HepG2 (cell line): Measurements from ENCODE around the gene GLCE. TPM values are rescaled to one million over a fixed set of nuclear protein-coding genes. Genes with fewer than 3 reads are reported as not detected.

Source experiments
- ATAC-seq: fragments of 200-7000 bp; cut with Tn5 transposase; 3 replicates; pipeline ENCODE4 v1.9.1; 2020; ENCODE audit warnings: mild to moderate bottlenecking, moderate library complexity
- BruUV-seq: library from RNA; stranded (reverse); fragments of 400-500 nt; replicated peaks from 2 replicates; lab custom pipeline; 2021; lab: Mats Ljungman, UMichigan
- CTCF ChIA-PET: fragments of 300-600 bp; formaldehyde crosslinking; extraction: SDS; loops from one replicate; lab custom pipeline; 2021; ENCODE audit warnings: low total read pairs, inconsistent platforms, low intra/inter-chr PET ratio; lab: Yijun Ruan, JAX
- POLR2A ChIA-PET: fragments of 350-600 bp; sonication (Branson Sonifier 250); formaldehyde crosslinking; loops from one replicate; lab custom pipeline; 2020; ENCODE audit warnings: antibody characterized with exemption, inconsistent platforms; lab: Yijun Ruan, JAX
- DNase-seq: peaks from one replicate; pipeline ENCODE4 v3.0.0-alpha.2; 2015; ENCODE audit warnings: low spot score
- FAIRE-seq: peaks from 3 replicates; lab custom pipeline; 2011; peaks lifted over from hg19 to GRCh38; lab: Jason Lieb, UNC
- H2AFZ ChIP-seq: one replicate; pipeline ENCODE4 v1.6.1; 2011; ENCODE audit warnings: low read length, inconsistent platforms
- H3K27ac ChIP-seq: fragments of 300-600 bp; 3 replicates; pipeline ENCODE4 v1.8.0; 2011; ENCODE audit warnings: mixed run types, mild to moderate bottlenecking, mixed read lengths, low read length, inconsistent platforms; ENCODE audit not compliant: insufficient read depth; ENCODE audit errors: extremely low read length
- H3K27me3 ChIP-seq, 2 experiments: fragments of 200-600 bp in 1 of 2; 2 replicates in 1 of 2; 3 replicates in 1 of 2; pipeline versions ENCODE4 v1.6.0 to v1.8.0; 2011; ENCODE audit warnings: low read length in 2 of 2, mild to moderate bottlenecking in 2 of 2, moderate library complexity in 2 of 2, inconsistent platforms in 1 of 2; ENCODE audit not compliant: insufficient read depth in 2 of 2, control insufficient read depth in 1 of 2
- H3K36me3 ChIP-seq, 2 experiments: fragments of 200-600 bp in 1 of 2; replicated peaks in 1 of 2; 2 replicates in 1 of 2; 3 replicates in 1 of 2; pipeline versions ENCODE4 v1.5.1 to v1.8.0; 2011; ENCODE audit warnings: low read length in 2 of 2, inconsistent platforms in 1 of 2; ENCODE audit not compliant: insufficient read depth in 2 of 2, control insufficient read depth in 1 of 2
- H3K4me1 ChIP-seq: 2 replicates; pipeline ENCODE4 v1.5.1; 2012; ENCODE audit warnings: low read length, inconsistent platforms; ENCODE audit not compliant: insufficient read depth
- H3K4me2 ChIP-seq: 2 replicates; pipeline ENCODE4 v1.6.0; 2011; ENCODE audit warnings: low read depth, low read length, inconsistent platforms
- H3K4me3 ChIP-seq, 3 experiments: fragments of 200-600 bp in 1 of 3; sonication (generic), shearing (Covaris generic) in 1 of 3; replicated peaks in 1 of 3; 2 replicates each; pipeline ENCODE4 v1.5.1; 2011 to 2016; ENCODE audit warnings: low read length in 3 of 3, inconsistent platforms in 2 of 3, low read depth in 2 of 3, mild to moderate bottlenecking in 2 of 3, control low read depth in 1 of 3, mixed read lengths in 1 of 3; ENCODE audit not compliant: insufficient read depth in 1 of 3
- H3K79me2 ChIP-seq: one replicate; pipeline ENCODE4 v1.6.1; 2011; ENCODE audit warnings: low read length, inconsistent platforms; ENCODE audit not compliant: insufficient read depth
- H3K9ac ChIP-seq: 2 replicates; pipeline ENCODE4 v1.6.0; 2011; ENCODE audit warnings: mild to moderate bottlenecking, low read depth, low read length, inconsistent platforms; ENCODE audit not compliant: insufficient read depth
- H3K9me3 ChIP-seq: 2 replicates; pipeline ENCODE4 v1.5.1; 2012; ENCODE audit warnings: mild to moderate bottlenecking, low read length
- H4K20me1 ChIP-seq: 2 replicates; pipeline ENCODE4 v1.6.0; 2011; ENCODE audit warnings: inconsistent platforms, mild to moderate bottlenecking, low read length, moderate library complexity; ENCODE audit not compliant: insufficient read depth
- FOXA3 ChIP-seq: IDR thresholded peaks from 2 replicates; pipeline ENCODE4 v1.6.1; 2016; ENCODE audit warnings: missing genetic modification reagents, missing compliant biosample characterization
- GATAD2A ChIP-seq: IDR thresholded peaks from 2 replicates; pipeline ENCODE4 v1.6.1; 2016
- HOXA3 ChIP-seq: sonication (generic); formaldehyde crosslinking; IDR thresholded peaks from 2 replicates; pipeline ENCODE4 v1.5.0; 2020; ENCODE audit warnings: missing genetic modification reagents
- KDM2A ChIP-seq: sonication (generic); formaldehyde crosslinking; IDR thresholded peaks from 2 replicates; pipeline ENCODE4 v1.4.0; 2020; ENCODE audit warnings: low read depth, missing genetic modification reagents, borderline replicate concordance
- NBN ChIP-seq: fragments of 450-650 bp; conservative IDR thresholded peaks from 2 replicates; pipeline ENCODE4 v1.6.1; 2017
- NFE2 ChIP-seq: sonication (generic); formaldehyde crosslinking; IDR thresholded peaks from 2 replicates; pipeline ENCODE4 v1.4.0; 2020; ENCODE audit warnings: missing genetic modification reagents
- PLSCR1 ChIP-seq: sonication (generic); formaldehyde crosslinking; IDR thresholded peaks from 2 replicates; pipeline ENCODE4 v1.5.0; 2020; ENCODE audit warnings: missing genetic modification reagents, mild to moderate bottlenecking, borderline replicate concordance
- RXRB ChIP-seq: IDR thresholded peaks from 2 replicates; pipeline ENCODE4 v1.6.1; 2016; ENCODE audit warnings: borderline replicate concordance, missing genetic modification reagents, missing compliant biosample characterization
- SNAPC5 ChIP-seq: sonication (generic); formaldehyde crosslinking; IDR thresholded peaks from 2 replicates; pipeline ENCODE4 v1.8.1; 2023; ENCODE audit warnings: mild to moderate bottlenecking, missing genetic modification reagents, borderline replicate concordance
- ZNF12 ChIP-seq: sonication (generic); formaldehyde crosslinking; IDR thresholded peaks from 2 replicates; pipeline ENCODE4 v1.5.0; 2020; ENCODE audit warnings: missing genetic modification reagents
- ZNF280D ChIP-seq: sonication (generic); formaldehyde crosslinking; IDR thresholded peaks from 2 replicates; pipeline ENCODE4 v1.5.1; 2020; ENCODE audit warnings: mild to moderate bottlenecking, missing genetic modification reagents
- ZNF33A ChIP-seq: sonication (generic); formaldehyde crosslinking; IDR thresholded peaks from 2 replicates; pipeline ENCODE4 v1.5.1; 2020; ENCODE audit warnings: missing genetic modification reagents, mild to moderate bottlenecking, moderate library complexity, borderline replicate concordance
- ZNF451 ChIP-seq: sonication (generic); formaldehyde crosslinking; IDR thresholded peaks from 2 replicates; pipeline ENCODE4 v1.5.0; 2020; ENCODE audit warnings: mild to moderate bottlenecking, missing genetic modification reagents
- ZNF816 ChIP-seq: sonication (generic); formaldehyde crosslinking; IDR thresholded peaks from 2 replicates; pipeline ENCODE4 v1.8.0; 2022; ENCODE audit warnings: missing genetic modification reagents, mild to moderate bottlenecking, borderline replicate concordance
- WGBS: methylation state at CpG from one replicate; pipeline ENCODE4 v1.1.6; 2017; ENCODE audit warnings: low lambda C conversion rate; 5-methylcytosine and 5-hydroxymethylcytosine counted together
- in situ Hi-C: cut with HindIII; loops from 2 replicates; pipeline ENCODE4 v1.10.0; 2017; ENCODE audit warnings: low pct_unique_long_range_greater_than_20kb; ENCODE audit not compliant: extremely low pct_ligation_motif_present
- intact Hi-C: fragments of 100-400 bp; cut with micrococcal nuclease; formaldehyde crosslinking; loops from one replicate; pipeline ENCODE4 v1.10.0; 2022; ENCODE audit not compliant: unreplicated experiment
- polyA plus RNA-seq, 8 experiments: library from polyadenylated mRNA; depleted of rRNA in 3 of 8; stranded (reverse) in 7 of 8; unstranded in 1 of 8; fragments of >200 nt; fragmentation: Illumina TruSeq in 4 of 8; extraction: Trizol in 4 of 8; gene quantifications; 2 replicates each; pipeline versions ENCODE4 v1.2.1 to v1.2.3, GENCODE V29; 2011 to 2016; ENCODE audit warnings: low read depth in 4 of 8, missing spikeins in 1 of 8, mixed read lengths in 1 of 8; ENCODE audit not compliant: insufficient read depth in 1 of 8
- total RNA-seq, 5 experiments: library from RNA; depleted of rRNA; stranded (reverse); fragments of >200 nt; fragmentation: Illumina TruSeq; extraction: Trizol; gene quantifications; 2 replicates each; pipeline ENCODE4 v1.2.3, GENCODE V29; 2016; ENCODE audit warnings: low read depth in 1 of 5

GLCE gene
- total and polyA plus RNA-seq, 2 of the 13 experiments (the other 11 are each of a cell fraction or from before 2014, with no cell fraction given) = 12.9 to 23.4 TPM

GRCh38 chr15:69127306-69127705, 33.1 kb upstream of the GLCE start:
- H3K9ac ChIP-seq = no peak overlapping the region
- no TSS peak for BruUV-seq
- H4K20me1 ChIP-seq = no peaks in the 10 kb centered on the region
- no peaks in the 10 kb centered on the region for H3K9me3 ChIP-seq
- in situ Hi-C loops = no loop called here
- H3K4me1 ChIP-seq = peaks cover 64% of the 10 kb centered on the region
- FAIRE-seq (no peak), ATAC-seq (no peak), DNase-seq (no peak)
- H3K79me2 ChIP-seq = no peaks in the 10 kb centered on the region
- no peak overlapping the region for H3K4me3 ChIP-seq
- WGBS = 0% methylated on average over 1 of the region's 1 CpG
- intact Hi-C loops = no loop called here
- no peak overlapping the region for H2AFZ ChIP-seq
- H3K4me2 ChIP-seq = no peak overlapping the region; the same call in 1 of the 2 replicates
- ChIA-PET CTCF (no interaction called here), POLR2A (interaction anchor here (0.7 to 3.5 kb wide), 5 partner anchors 18 to 971 kb away, joined by 3 to 29 read pairs (median 4); partner anchors contain the start of genes GLCE, RPLP1 and TLE3)
- H3K27ac ChIP-seq = no peak overlapping the region
- H3K36me3 ChIP-seq = no peaks in the 10 kb centered on the region
- TF ChIP-seq ZNF33A (CRISPR knock-in tag) (no peak), ZNF12 (CRISPR knock-in tag) (peak; percentile 75), GATAD2A (peak; percentile 42; the same call in 1 of the 2 replicates), FOXA3 (CRISPR knock-in tag) (peak; percentile 47; the same call in 1 of the 2 replicates), SNAPC5 (CRISPR knock-in tag) (no peak), KDM2A (CRISPR knock-in tag) (no peak), NFE2 (CRISPR knock-in tag) (no peak), ZNF451 (CRISPR knock-in tag) (no peak)
- H3K27me3 ChIP-seq = peaks cover 0 to 4% of the 10 kb centered on the region in 2 experiments; a peak in 1 of 5 replicates

- no peak for ATAC-seq
- H3K27me3 ChIP-seq = peaks cover 0 to 7% of the 10 kb centered on the region in 2 experiments; a peak in 1 of 5 replicates
- no peak for TF ChIP-seq HOXA3 (CRISPR knock-in tag)
- no peak for TF ChIP-seq RXRB (CRISPR knock-in tag)
- TF ChIP-seq PLSCR1 (CRISPR knock-in tag) = no peak
- TF ChIP-seq NBN = no peak
- no peak for TF ChIP-seq ZNF816 (CRISPR knock-in tag)
- TF ChIP-seq ZNF280D (CRISPR knock-in tag) = no peak
Observed at GRCh38 chr15:69128667-69129311, 31.6 kb upstream of the GLCE start.

More at GRCh38 chr15:69128667-69129311, 31.6 kb upstream of the GLCE start:
- Histone ChIP-seq H3K9me3 (no peaks in the 10 kb centered on the region), H3K4me3 (no peak overlapping the region), H3K27ac (no peak overlapping the region), H3K4me2 (peak overlapping the region; percentile 55), H3K79me2 (no peaks in the 10 kb centered on the region), H2AFZ (no peak overlapping the region), H3K36me3 (no peaks in the 10 kb centered on the region), H3K4me1 (peaks cover 79% of the 10 kb centered on the region), H4K20me1 (no peaks in the 10 kb centered on the region), H3K9ac (peak overlapping the region; percentile 14; the same call in 1 of the 2 replicates)
- ChIA-PET POLR2A (interaction anchor here (3.5 kb wide), 1 partner anchor 32 kb away, joined by 29 read pairs; the partner anchor contains the start of gene GLCE), CTCF (no interaction called here)
- no TSS peak for BruUV-seq
- 49% methylated on average over 2 of the region's 2 CpGs for WGBS
- FAIRE-seq = no peak
- in situ Hi-C loops = no loop called here
- DNase-seq = peak; percentile 15
- intact Hi-C loops = no loop called here
